PC-9 (cell line): ENCODE results near the gene ACOT6. TPM values are rescaled to one million over a fixed set of nuclear protein-coding genes. Genes with fewer than 3 reads are reported as not detected.

Experiments used
- BruUV-seq: library from RNA; stranded (reverse); fragments of 400-500 nt; replicated peaks from 2 replicates; lab custom pipeline; 2021; lab: Mats Ljungman, UMichigan
- CTCF ChIA-PET: fragments of 300-600 bp; sonication (Branson Sonifier 250); formaldehyde crosslinking; loops from one replicate; lab custom pipeline; 2022; ENCODE audit warnings: antibody characterized with exemption; lab: Charles Lee
- POLR2A ChIA-PET: fragments of 300-600 bp; sonication (Branson Sonifier 250); formaldehyde crosslinking; loops from one replicate; lab custom pipeline; 2022; ENCODE audit warnings: antibody characterized with exemption; ENCODE audit not compliant: unreplicated experiment; lab: Charles Lee
- DNase-seq, 2 experiments: peaks; one replicate each; pipeline versions ENCODE4 v3.0.0 to v3.0.0-alpha.2; 2015 to 2022; ENCODE audit warnings: mixed read lengths in 1 of 2
- H2AFZ ChIP-seq: fragments of 200-600 bp; sonication (generic); 2 replicates; pipeline ENCODE4 v1.8.1; 2017; ENCODE audit warnings: antibody characterized with exemption
- H3F3A ChIP-seq: fragments of 200-600 bp; sonication (generic); 2 replicates; pipeline ENCODE4 v1.8.1; 2017; ENCODE audit warnings: antibody characterized with exemption, mild to moderate bottlenecking, low read depth; ENCODE audit not compliant: insufficient read depth
- H3K27ac ChIP-seq: fragments of 200-600 bp; sonication (generic); 2 replicates; pipeline ENCODE4 v1.6.1; 2016; ENCODE audit warnings: mixed run types
- H3K27me3 ChIP-seq: fragments of 200-600 bp; sonication (generic); 2 replicates; pipeline ENCODE4 v1.6.1; 2016; ENCODE audit warnings: low read depth, mixed run types; ENCODE audit not compliant: insufficient read depth
- H3K36me3 ChIP-seq: fragments of 200-600 bp; sonication (generic); 2 replicates; pipeline ENCODE4 v1.6.1; 2016; ENCODE audit warnings: low read depth, mixed run types
- H3K4me1 ChIP-seq: fragments of 200-600 bp; sonication (generic); replicated peaks from 2 replicates; pipeline ENCODE4 v1.6.1; 2016; ENCODE audit warnings: mixed run types; ENCODE audit not compliant: insufficient read depth
- H3K4me2 ChIP-seq: fragments of 200-600 bp; sonication (generic); 2 replicates; pipeline ENCODE4 v1.6.1; 2017; ENCODE audit warnings: mixed run types
- H3K4me3 ChIP-seq: fragments of 200-600 bp; sonication (generic); 2 replicates; pipeline ENCODE4 v1.6.1; 2016; ENCODE audit warnings: mixed run types
- H3K79me2 ChIP-seq: fragments of 200-600 bp; sonication (generic); 2 replicates; pipeline ENCODE4 v1.6.1; 2017; ENCODE audit warnings: low read depth, mixed run types
- H3K9me2 ChIP-seq: fragments of 200-600 bp; sonication (generic); 2 replicates; pipeline ENCODE4 v1.8.1; 2017; ENCODE audit warnings: mild to moderate bottlenecking; ENCODE audit not compliant: insufficient read depth
- H3K9me3 ChIP-seq: fragments of 200-600 bp; sonication (generic); 2 replicates; pipeline ENCODE4 v1.8.1; 2016; ENCODE audit warnings: low read depth; ENCODE audit not compliant: insufficient read depth
- H4K20me1 ChIP-seq: fragments of 200-600 bp; sonication (generic); 2 replicates; pipeline ENCODE4 v1.8.1; 2017; ENCODE audit not compliant: insufficient read depth
- CTCF ChIP-seq: fragments of 200-600 bp; sonication (generic); conservative IDR thresholded peaks from 2 replicates; pipeline ENCODE4 v1.6.1; 2017; ENCODE audit warnings: mixed run types, antibody characterized with exemption, mild to moderate bottlenecking, moderate library complexity
- EZH2 ChIP-seq: fragments of 200-600 bp; sonication (generic); IDR thresholded peaks from 2 replicates; pipeline ENCODE4 v1.8.0; 2017; ENCODE audit warnings: antibody characterized with exemption, low read depth
- intact Hi-C: fragments of 100-400 bp; cut with micrococcal nuclease; formaldehyde crosslinking; loops from one replicate; pipeline ENCODE4 v1.10.0; 2022; ENCODE audit not compliant: unreplicated experiment
- total RNA-seq: library from RNA; stranded (reverse); gene quantifications from 2 replicates; pipeline ENCODE4 v1.2.3, GENCODE V29; 2021

The ACOT6 gene
- total RNA-seq, 1 experiment from 2014 or later, result not detected

GRCh38 chr14:73665130-73665529 lies 52.8 kb downstream of the ACOT6 start:
- Histone ChIP-seq H3F3A (peaks cover 26% of the 10 kb centered on the region), H2AFZ (no peak overlapping the region), H3K9me2 (no peaks in the 10 kb centered on the region), H3K4me1 (peaks cover 22% of the 10 kb centered on the region), H3K4me2 (no peak overlapping the region), H3K9me3 (no peaks in the 10 kb centered on the region), H4K20me1 (no peaks in the 10 kb centered on the region), H3K27me3 (no peaks in the 10 kb centered on the region), H3K36me3 (peaks cover 12% of the 10 kb centered on the region), H3K27ac (no peak overlapping the region), H3K79me2 (no peaks in the 10 kb centered on the region), H3K4me3 (no peak overlapping the region)
- CTCF ChIA-PET, result no interaction called here
- no TSS peak for BruUV-seq
- POLR2A ChIA-PET, result no interaction called here
- no peak for DNase-seq
- TF ChIP-seq CTCF, result no peak
- no peak for TF ChIP-seq EZH2
- intact Hi-C loops, result no loop called here

GRCh38 chr14:73666583-73666982 lies 54.3 kb downstream of the ACOT6 start:
- no peaks in the 10 kb centered on the region for H3K9me2 ChIP-seq
- no peak overlapping the region for H2AFZ ChIP-seq
- no peak overlapping the region for H3K27ac ChIP-seq
- intact Hi-C loops, result no loop called here
- H3K79me2 ChIP-seq, result no peaks in the 10 kb centered on the region
- ChIA-PET POLR2A (no interaction called here), CTCF (no interaction called here)
- peaks cover 5% of the 10 kb centered on the region; the same call in 1 of the 2 replicates for H3K36me3 ChIP-seq
- no peaks in the 10 kb centered on the region for H3K27me3 ChIP-seq
- H3K4me2 ChIP-seq, result no peak overlapping the region
- no TSS peak for BruUV-seq
- H3K9me3 ChIP-seq, result no peaks in the 10 kb centered on the region
- H4K20me1 ChIP-seq, result no peaks in the 10 kb centered on the region
- peaks cover 22% of the 10 kb centered on the region for H3F3A ChIP-seq
- no peak for TF ChIP-seq EZH2
- H3K4me3 ChIP-seq, result no peak overlapping the region
- H3K4me1 ChIP-seq, result peaks cover 22% of the 10 kb centered on the region
- no peak for DNase-seq

GRCh38 chr14:73667854-73668253 lies 55.5 kb downstream of the ACOT6 start:
- no peak overlapping the region for H3K27ac ChIP-seq
- intact Hi-C loops, result no loop called here
- POLR2A ChIA-PET, result interaction anchor here (0.5 kb wide), 1 partner anchor 75 kb away, joined by 3 read pairs; no protein-coding TSS in a partner anchor

More at GRCh38 chr14:73667854-73668253, 55.5 kb downstream of the ACOT6 start:
- Histone ChIP-seq H3K27me3 (no peaks in the 10 kb centered on the region), H3K36me3 (peaks cover 11% of the 10 kb centered on the region; the same call in 1 of the 2 replicates), H3K9me3 (no peaks in the 10 kb centered on the region), H4K20me1 (no peaks in the 10 kb centered on the region), H3K4me1 (peaks cover 13% of the 10 kb centered on the region), H3F3A (peaks cover 9% of the 10 kb centered on the region), H3K4me2 (no peak overlapping the region), H2AFZ (no peak overlapping the region), H3K4me3 (no peak overlapping the region), H3K9me2 (no peaks in the 10 kb centered on the region), H3K79me2 (no peaks in the 10 kb centered on the region)
- TF ChIP-seq CTCF (no peak), EZH2 (no peak)
- DNase-seq, result no peak
- no TSS peak for BruUV-seq
- CTCF ChIA-PET, result no interaction called here

Other genes starting within 250 kb of the ACOT6 start
- 59.2 and 64.5 TPM in 2 replicates for gene NUMB, start 154.0 kb upstream of the ACOT6 start, total RNA-seq
- 9.9 and 10.8 TPM in 2 replicates for gene RIOX1, start 121.6 kb upstream of the ACOT6 start, total RNA-seq
- 2.2 and 3.6 TPM in 2 replicates for gene ACOT1, start 75.4 kb upstream of the ACOT6 start, total RNA-seq
- 0.18 and 0.59 TPM in 2 replicates for gene HEATR4, start 53.6 kb upstream of the ACOT6 start, total RNA-seq
- gene ACOT2, start 43.3 kb upstream of the ACOT6 start, total RNA-seq, result 7.2 and 11.1 TPM in 2 replicates
- 3.5 and 4.9 TPM in 2 replicates for gene ACOT4, start 20.6 kb upstream of the ACOT6 start, total RNA-seq
- gene DNAL1, start 32.5 kb downstream of the ACOT6 start, total RNA-seq, result 23.0 and 25.5 TPM in 2 replicates
- 13.6 and 16.8 TPM in 2 replicates for gene PNMA1, start 101.9 kb downstream of the ACOT6 start, total RNA-seq
- gene PTGR2, start 239.3 kb downstream of the ACOT6 start, total RNA-seq, result 19.5 and 21.8 TPM in 2 replicates